Occipital lobe (tissue), 2 donors: Measurements from ENCODE around the gene ZDHHC19. TPM values are rescaled to one million over a fixed set of nuclear protein-coding genes. Genes with fewer than 3 reads are reported as not detected.
"Not testable (repeated sequence)": the region's sequence is repeated elsewhere in the genome, so short reads cannot be mapped to it uniquely, and the experiment has no call there.

Experiments used
- DNase-seq: peaks from one replicate; lab custom pipeline; 2025; lab: John Stamatoyannopoulos, UW
- total RNA-seq: library from RNA; depleted of rRNA; stranded (reverse); fragments of >200 nt; gene quantifications from one replicate; pipeline ENCODE4 v1.2.3, GENCODE V29; 2014

Gene ZDHHC19
- total RNA-seq, 1 donor from 2014 or later, result not detected

- DNase-seq, result peak; percentile 82
These were observed 31.6 kb downstream of the ZDHHC19 start for GRCh38 chr3:196179380-196180308.

GRCh38 chr3:196178993-196179379 lies 32.2 kb downstream of the ZDHHC19 start:
- no peak for DNase-seq

- DNase-seq, result no peak
These were observed 33.2 kb downstream of the ZDHHC19 start for GRCh38 chr3:196177967-196178366.

- DNase-seq, result no peak
These were observed 33.6 kb downstream of the ZDHHC19 start for GRCh38 chr3:196177567-196177966.

- DNase-seq, result no peak
These were observed 35.5 kb downstream of the ZDHHC19 start for GRCh38 chr3:196175722-196176121.

GRCh38 chr3:196175116-196175625 lies 36.0 kb downstream of the ZDHHC19 start:
- DNase-seq, result no peak

- DNase-seq, result no peak
These were observed 36.5 kb downstream of the ZDHHC19 start for GRCh38 chr3:196174652-196175051.

GRCh38 chr3:196170296-196170695 lies 40.9 kb downstream of the ZDHHC19 start:
- DNase-seq, result not testable (repeated sequence)

GRCh38 chr3:196169836-196170240 lies 41.4 kb downstream of the ZDHHC19 start:
- no peak for DNase-seq

GRCh38 chr3:196168808-196169391 lies 42.3 kb downstream of the ZDHHC19 start:
- no peak for DNase-seq

GRCh38 chr3:196166741-196167140 lies 44.5 kb downstream of the ZDHHC19 start:
- DNase-seq, result no peak

- DNase-seq, result no peak
These were observed 45.4 kb downstream of the ZDHHC19 start for GRCh38 chr3:196165850-196166249.

- DNase-seq, result not testable (repeated sequence)
These were observed 46.1 kb downstream of the ZDHHC19 start for GRCh38 chr3:196165006-196165575.

- DNase-seq, result no peak
These were observed 46.6 kb downstream of the ZDHHC19 start for GRCh38 chr3:196164576-196164975.

- no peak for DNase-seq
These were observed 47.3 kb downstream of the ZDHHC19 start for GRCh38 chr3:196163666-196164493.

GRCh38 chr3:196163212-196163611 lies 48.0 kb downstream of the ZDHHC19 start:
- DNase-seq, result no peak

GRCh38 chr3:196162679-196163078 lies 48.5 kb downstream of the ZDHHC19 start:
- DNase-seq, result no peak

- DNase-seq, result no peak
These were observed 51.0 kb downstream of the ZDHHC19 start for GRCh38 chr3:196159952-196160804.

GRCh38 chr3:196159526-196159925 lies 51.7 kb downstream of the ZDHHC19 start:
- no peak for DNase-seq

- no peak for DNase-seq
These were observed 55.0 kb downstream of the ZDHHC19 start for GRCh38 chr3:196156160-196156559.
